Adipose tissue (tissue), 3 donors: ENCODE data around the gene ARHGAP42. TPM values are rescaled to one million over a fixed set of nuclear protein-coding genes. Genes with fewer than 3 reads are reported as not detected.
"Not testable (repeated sequence)": the region's sequence is repeated elsewhere in the genome, so short reads cannot be mapped to it uniquely, and the experiment has no call there.

Experiments
- H3K27ac ChIP-seq: one replicate; pipeline ENCODE4 v1.5.1; 2013; ENCODE audit warnings: low read depth, low read length
- WGBS, 3 donors: extraction: QIAGEN DNeasy Blood & Tissue Kit; methylation state at CpG; one replicate each; pipeline ENCODE4 v1.1.7; 2013; 5-methylcytosine and 5-hydroxymethylcytosine counted together
- polyA plus RNA-seq, 3 donors: library from polyadenylated mRNA; stranded (reverse); fragments of 200-250 nt; gene quantifications; one replicate each; pipeline ENCODE4 v1.2.3, GENCODE V29; 2013
- donor health status: healthy with polysubstance abuse.
- donor health status: Bipolar disorder and iron deficiency.
- donor health status: healthy.

Gene ARHGAP42
- polyA plus RNA-seq: 10 to 100 TPM in 1 of 3 donors, 1 to 10 TPM in 1, under 1 TPM in 1; 0.87 to 11.6 (median 6.2) TPM

GRCh38 chr11:100687054-100687629, at the start of gene ARHGAP42:
Gene ARHGAP42, plus strand, starts transcription at chr11:100687288. Its CDS starts 391 bp downstream, at chr11:100687679.
- WGBS, 3 donors: 0 to 1% (median 1%) methylated on average over 49 to 80 of the region's 80 CpGs
- no peak within 1 kb of the TSS for H3K27ac ChIP-seq

- 74 to 86% (median 77%) methylated on average over 10 of the region's 10 CpGs for WGBS, 3 donors
- H3K27ac ChIP-seq: no peak overlapping the region
These were observed 49.4 kb upstream of the ARHGAP42 start for GRCh38 chr11:100637706-100638105.

- WGBS, 3 donors: 72 to 86% (median 86%) methylated on average over 1 of the region's 1 CpG
- no peak overlapping the region for H3K27ac ChIP-seq
These were observed 48.4 kb upstream of the ARHGAP42 start for GRCh38 chr11:100638648-100639047.

DNA sequence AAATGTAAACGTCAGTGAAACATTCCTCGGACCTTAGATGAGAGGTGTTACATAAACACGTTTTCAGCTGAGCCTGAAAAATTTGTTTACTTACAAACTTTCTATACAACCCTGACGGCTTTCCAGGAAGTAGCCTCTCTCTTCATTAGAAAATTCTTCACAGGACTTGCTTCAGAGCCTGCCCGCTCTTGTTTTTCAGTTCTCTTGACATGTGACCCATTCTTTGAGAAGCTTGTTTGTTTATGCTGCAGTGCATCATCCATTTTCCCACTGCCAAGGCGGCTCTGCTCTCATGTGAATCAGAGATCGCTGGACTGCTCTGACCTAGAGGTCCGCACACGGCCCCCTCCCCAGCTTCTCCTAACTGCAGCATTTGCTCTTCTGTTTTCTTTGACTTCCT, 47.9 kb upstream of the ARHGAP42 start:
- 11 to 50% (median 43%) methylated on average over 9 of the region's 9 CpGs for WGBS, 3 donors
- no peak overlapping the region for H3K27ac ChIP-seq

DNA sequence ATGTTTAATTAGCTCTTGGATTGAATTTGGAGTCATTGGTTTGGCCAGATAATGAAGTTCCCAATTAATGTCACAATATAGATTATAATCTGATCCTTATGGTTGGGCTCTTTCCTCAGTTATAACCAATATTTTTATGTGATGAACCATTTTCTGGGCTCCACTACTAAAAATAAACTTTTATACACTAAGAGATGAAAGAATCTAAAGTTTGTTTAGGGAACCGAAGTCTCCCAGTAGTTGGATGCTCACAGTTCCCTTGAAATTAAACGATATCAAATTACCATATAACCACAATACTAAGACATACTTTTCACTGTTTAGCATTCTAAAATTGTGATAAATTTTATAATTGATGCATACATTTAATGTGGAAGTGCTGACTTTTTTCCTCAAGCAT, 47.0 kb upstream of the ARHGAP42 start:
- whole genome bisulfite sequencing, 3 donors: 80 to 90% (median 87%) methylated on average over 2 of the region's 2 CpGs

GRCh38 chr11:100640646-100641045, 46.4 kb upstream of the ARHGAP42 start:
- no peak overlapping the region for H3K27ac ChIP-seq
- WGBS, 3 donors: 47 to 55% (median 48%) methylated on average over 1 of the region's 1 CpG

More for the DNA sequence above, 47.0 kb upstream of the ARHGAP42 start:
- no peak overlapping the region for H3K27ac ChIP-seq

DNA sequence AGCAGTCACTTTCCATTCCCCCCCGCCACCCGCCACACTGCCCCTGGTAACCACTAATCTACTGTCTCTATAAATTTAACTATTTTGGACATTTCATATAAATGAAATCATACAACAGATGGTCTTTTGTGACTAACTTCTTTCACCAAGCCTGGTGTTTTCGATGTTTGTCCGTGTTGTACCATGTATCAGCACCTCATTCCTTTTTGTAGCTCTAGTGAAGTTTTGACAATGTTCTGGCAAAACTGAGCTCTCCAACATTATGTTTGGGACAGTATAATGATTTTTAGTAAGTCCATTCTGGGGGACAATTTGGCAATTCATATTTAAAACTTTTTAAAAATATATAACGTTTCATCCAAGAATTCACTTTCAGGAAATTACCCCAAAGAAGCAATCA, 45.6 kb upstream of the ARHGAP42 start:
- 90 to 96% (median 91%) methylated on average over 5 of the region's 5 CpGs for WGBS, 3 donors
- H3K27ac ChIP-seq: no peak overlapping the region

DNA sequence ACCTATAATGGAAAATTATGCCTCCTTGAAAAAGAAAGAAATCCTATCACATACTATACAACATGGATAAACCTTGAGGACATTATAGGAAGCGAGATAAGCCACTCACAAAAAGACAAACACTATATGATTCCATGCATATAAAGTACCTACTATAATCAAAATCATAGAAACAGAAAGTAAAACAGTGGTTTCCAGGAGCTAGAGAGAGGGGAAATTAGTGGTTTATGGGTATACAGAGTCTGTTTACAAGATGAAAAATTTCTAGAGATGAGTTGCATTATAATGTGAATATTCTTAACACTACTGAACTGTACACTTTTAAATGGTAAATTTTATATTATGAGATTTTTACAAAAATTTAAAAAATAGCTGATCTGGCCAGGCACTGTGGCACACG, 40.5 kb upstream of the ARHGAP42 start:
- no peak overlapping the region for H3K27ac ChIP-seq
- WGBS, 3 donors: 59 to 73% (median 64%) methylated on average over 2 of the region's 2 CpGs

GRCh38 chr11:100647861-100648260, 39.2 kb upstream of the ARHGAP42 start:
- no peak overlapping the region for H3K27ac ChIP-seq
- 66 to 84% (median 76%) methylated on average over 4 of the region's 4 CpGs for WGBS, 3 donors

- H3K27ac ChIP-seq: no peak overlapping the region
- WGBS, 3 donors: 81 to 85% (median 84%) methylated on average over 1 of the region's 1 CpG
These were observed 23.5 kb upstream of the ARHGAP42 start for GRCh38 chr11:100663583-100663982.

DNA sequence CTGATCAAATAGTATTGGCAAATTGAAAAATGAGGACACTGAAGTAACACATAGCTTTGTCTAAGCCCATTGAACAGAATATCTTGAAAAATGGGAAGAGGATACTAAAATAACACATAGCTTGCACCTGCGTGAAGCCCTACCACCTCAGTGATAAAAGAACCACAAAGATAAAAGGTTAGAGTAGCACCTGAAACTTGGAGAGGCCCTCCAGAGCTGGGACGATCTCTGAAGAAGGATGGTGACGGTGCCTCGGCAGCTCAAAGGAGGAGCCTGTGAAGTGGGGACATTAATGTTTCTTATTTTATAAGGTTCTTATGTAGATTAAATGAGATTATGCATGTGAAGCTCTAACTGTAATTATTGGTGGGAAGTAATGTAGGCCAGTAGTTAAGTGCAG, 23.1 kb upstream of the ARHGAP42 start:
- 67 to 92% (median 88%) methylated on average over 4 of the region's 4 CpGs for WGBS, 3 donors

DNA sequence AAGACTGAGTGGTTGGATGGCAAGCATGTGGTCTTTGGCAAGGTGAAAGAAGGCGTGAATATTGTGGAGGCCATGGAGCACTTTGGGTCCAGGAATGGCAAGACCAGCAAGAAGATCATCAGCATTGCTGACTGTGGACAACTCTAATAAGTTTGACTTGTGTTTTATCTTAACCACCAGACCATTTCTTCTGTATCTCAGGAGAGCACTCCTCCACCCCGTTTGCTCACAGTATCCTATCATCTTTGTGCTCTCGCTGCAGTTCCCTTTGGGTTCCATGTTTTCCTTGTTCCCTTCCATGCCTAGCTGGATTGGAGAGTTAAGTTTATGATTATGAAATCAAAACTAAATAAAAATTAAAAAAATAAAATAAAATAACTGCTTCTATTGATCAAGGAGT, 20.3 kb upstream of the ARHGAP42 start:
- H3K27ac ChIP-seq: not testable (repeated sequence)
- 88 to 100% (median 95%) methylated on average over 3 of the region's 3 CpGs for WGBS, 3 donors

More for the DNA sequence above, 23.1 kb upstream of the ARHGAP42 start:
- no peak overlapping the region for H3K27ac ChIP-seq

GRCh38 chr11:100667449-100667848, 19.6 kb upstream of the ARHGAP42 start:
- no peak overlapping the region for H3K27ac ChIP-seq
- WGBS, 3 donors: 37 to 67% (median 65%) methylated on average over 6 of the region's 6 CpGs

GRCh38 chr11:100670140-100670539, 16.9 kb upstream of the ARHGAP42 start:
- H3K27ac ChIP-seq: no peak overlapping the region
- WGBS, 3 donors: 76 to 93% (median 92%) methylated on average over 2 of the region's 2 CpGs

GRCh38 chr11:100671471-100671870, 15.6 kb upstream of the ARHGAP42 start:
- no peak overlapping the region for H3K27ac ChIP-seq
- 82 to 87% (median 85%) methylated on average over 6 of the region's 6 CpGs for WGBS, 3 donors

GRCh38 chr11:100672498-100673033, 14.5 kb upstream of the ARHGAP42 start:
- WGBS, 3 donors: 49 to 83% (median 72%) methylated on average over 3 of the region's 3 CpGs
- no peak overlapping the region for H3K27ac ChIP-seq

DNA sequence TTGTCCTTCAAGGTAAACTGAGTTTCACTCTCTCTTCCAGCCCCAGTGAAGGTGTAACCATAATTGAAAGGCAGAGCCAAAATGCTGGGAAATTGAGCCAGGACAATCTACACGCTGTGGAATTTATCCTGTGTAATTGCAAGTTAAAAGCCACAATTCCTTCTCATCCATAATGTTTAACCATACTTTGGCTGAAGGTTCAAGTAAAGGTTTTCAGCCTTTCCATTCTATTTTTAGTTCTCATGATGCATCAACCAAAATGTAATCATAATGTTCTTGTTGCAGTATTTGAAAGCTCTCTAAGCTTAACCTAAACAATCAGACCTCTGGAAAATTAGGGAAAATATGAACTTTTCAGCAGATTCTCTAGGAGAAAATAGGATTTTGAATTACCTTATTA, 14.0 kb upstream of the ARHGAP42 start:
- WGBS, 3 donors: 55 to 88% (median 83%) methylated on average over 1 of the region's 1 CpG
- H3K27ac ChIP-seq: no peak overlapping the region

DNA sequence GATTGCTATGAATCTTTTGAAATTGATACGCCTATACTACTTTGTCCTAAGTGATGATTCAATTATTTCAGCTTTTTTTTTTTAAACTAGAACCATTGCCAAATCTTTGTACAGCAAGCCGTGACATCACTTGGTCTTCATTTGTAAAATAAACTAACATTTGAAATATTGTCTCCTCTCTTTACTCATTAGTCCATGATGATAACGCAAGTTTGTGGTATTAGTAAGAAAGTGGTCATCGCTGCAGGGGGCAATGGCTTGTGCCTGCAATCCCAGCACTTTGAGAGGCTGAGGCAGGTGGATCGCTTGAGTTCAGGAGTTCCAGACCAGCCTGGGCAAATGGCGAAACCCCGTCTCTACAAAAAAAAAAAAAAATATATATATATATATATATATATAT, 12.9 kb upstream of the ARHGAP42 start:
- 95 to 97% (median 96%) methylated on average over 7 of the region's 7 CpGs for WGBS, 3 donors
- H3K27ac ChIP-seq: no peak overlapping the region

DNA sequence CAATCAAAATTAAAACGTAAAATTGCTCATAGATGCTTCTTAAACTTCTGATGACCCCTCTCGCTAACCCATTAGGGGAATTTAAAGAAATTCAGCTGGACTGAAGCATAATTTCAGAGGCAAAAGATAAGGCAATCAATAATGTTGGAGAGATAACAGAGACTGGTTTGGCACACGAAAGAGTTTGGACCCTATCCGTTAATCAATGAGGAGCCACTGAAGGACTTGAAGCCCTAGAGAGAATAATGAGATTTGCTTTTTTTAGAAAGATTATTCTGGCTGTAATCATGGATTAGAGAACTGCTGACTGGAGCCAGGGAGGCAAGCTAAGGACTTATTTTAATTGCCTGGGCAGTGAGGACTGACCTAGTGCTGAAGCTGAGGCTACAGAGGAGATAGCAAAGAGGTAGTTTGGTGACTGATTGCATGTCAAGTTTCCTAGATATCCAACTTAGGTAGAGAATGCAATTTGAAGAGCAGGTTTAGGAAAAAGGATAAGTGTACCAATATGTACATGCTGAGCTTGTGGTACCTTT, 11.9 kb upstream of the ARHGAP42 start:
- 39 to 79% (median 73%) methylated on average over 4 of the region's 4 CpGs for WGBS, 3 donors
- H3K27ac ChIP-seq: no peak overlapping the region

DNA sequence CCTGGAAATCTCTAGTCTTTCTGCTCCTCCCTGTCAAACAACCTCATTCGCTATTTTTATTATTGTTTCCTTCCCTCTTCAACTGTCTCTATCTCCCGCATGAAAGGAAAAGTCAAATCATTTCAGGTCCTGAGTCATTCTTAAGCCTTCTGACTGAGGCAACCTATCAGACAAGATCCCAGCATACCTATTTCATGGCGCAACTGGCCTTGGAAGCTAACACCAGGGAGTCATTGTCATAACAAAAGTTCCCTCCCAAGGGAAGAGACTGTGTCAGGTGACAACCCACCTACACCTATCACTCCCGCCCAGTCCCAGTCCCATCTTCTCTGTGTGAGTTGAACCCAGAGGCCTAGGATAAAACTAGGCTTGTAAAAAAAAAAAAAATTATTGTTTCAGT, 10.2 kb upstream of the ARHGAP42 start:
- 83 to 87% (median 84%) methylated on average over 4 of the region's 4 CpGs for WGBS, 3 donors
- no peak overlapping the region for H3K27ac ChIP-seq
